GM21528 (cell line): Measurements from ENCODE around the gene PIP4P1.
"Not testable (repeated sequence)": the region's sequence is repeated elsewhere in the genome, so short reads cannot be mapped to it uniquely, and the experiment has no call there.

Source experiments
- ATAC-seq: cut with Tn5 transposase; IDR thresholded peaks from one replicate; pipeline ENCODE4 v1.9.1; 2021; ENCODE audit warnings: mild to moderate bottlenecking, moderate library complexity; ENCODE audit not compliant: unreplicated experiment, low FRiP score

Gene PIP4P1

GRCh38 chr14:20477211-20477876, 16.1 kb upstream of the PIP4P1 start:
- no peak for ATAC-seq

- no peak for ATAC-seq
Measured at GRCh38 chr14:20476776-20477175, 15.5 kb upstream of the PIP4P1 start.

GRCh38 chr14:20472536-20473169, 11.4 kb upstream of the PIP4P1 start:
- ATAC-seq: no peak

GRCh38 chr14:20470603-20470901, 9.3 kb upstream of the PIP4P1 start:
- no peak for ATAC-seq

GRCh38 chr14:20469890-20470602, 8.8 kb upstream of the PIP4P1 start:
- ATAC-seq: peak; percentile 40

- ATAC-seq: peak; percentile 92
Measured at GRCh38 chr14:20469242-20469889, 8.1 kb upstream of the PIP4P1 start, which contains the start of gene PNP. Gene PNP (plus strand): TSS chr14:20469406. CDS start chr14:20469525, 119 bp downstream.

- ATAC-seq: no peak
Measured at GRCh38 chr14:20468764-20469241, 7.6 kb upstream of the PIP4P1 start.

- ATAC-seq: peak; percentile 11
Measured at GRCh38 chr14:20460458-20461224, 593 bp downstream of the PIP4P1 start.

GRCh38 chr14:20458031-20458789, 3.0 kb downstream of the PIP4P1 start:
- ATAC-seq: no peak

GRCh38 chr14:20456971-20457370, 4.3 kb downstream of the PIP4P1 start:
- ATAC-seq: no peak

GRCh38 chr14:20455355-20456300, 5.6 kb downstream of the PIP4P1 start:
- peak; percentile 49 for ATAC-seq

- peak; percentile 86 for ATAC-seq
Measured at GRCh38 chr14:20454516-20455354, 6.5 kb downstream of the PIP4P1 start, which contains the start of the genes APEX1 and OSGEP. Gene APEX1 (plus strand): TSS chr14:20455226. CDS start chr14:20455646, 420 bp downstream. Gene OSGEP (minus strand): TSS chr14:20454812. CDS start chr14:20454683, 129 bp downstream.

GRCh38 chr14:20452831-20453230, 8.4 kb downstream of the PIP4P1 start:
- ATAC-seq: not testable (repeated sequence)

- no peak for ATAC-seq
Measured at GRCh38 chr14:20446889-20447288, 14.3 kb downstream of the PIP4P1 start.

- ATAC-seq: not testable (repeated sequence)
Measured at GRCh38 chr14:20443650-20444049, 17.6 kb downstream of the PIP4P1 start.

GRCh38 chr14:20441461-20441860, 19.8 kb downstream of the PIP4P1 start:
- no peak for ATAC-seq

GRCh38 chr14:20440882-20441281, 20.4 kb downstream of the PIP4P1 start:
- ATAC-seq: peak; percentile 67
